ENCODE data around the gene ATCAY.

GRCh38 chr19:3881272-3882040, 971 bp downstream of the ATCAY start:
- TF ChIP-seq POLR2A (IDR thresholded peaks at IDR 0.05) (no peak), EP300 (IDR thresholded peaks at IDR 0.05) (no peak)
